Uterus (tissue), 4 donors: ENCODE data around the gene FAM163B. TPM values are rescaled to one million over a fixed set of nuclear protein-coding genes. Genes with fewer than 3 reads are reported as not detected.

Experiments
- DNase-seq, 2 donors: peaks; one replicate each; pipeline ENCODE4 v3.0.0-alpha.2; 2019 to 2020
- H3K27ac ChIP-seq, 2 donors: fragments of 200-600 bp; sonication (generic); 1 replicate in 1 of 2; 2 replicates in 1 of 2; pipeline ENCODE4 v1.5.1; 2016 to 2018
- H3K27me3 ChIP-seq, 2 donors: fragments of 200-600 bp; sonication (generic); one replicate each; pipeline ENCODE4 v1.5.1; 2018 to 2019; ENCODE audit warnings: control low read depth in 1 of 2
- H3K36me3 ChIP-seq, 2 donors: fragments of 200-600 bp; sonication (generic); one replicate each; pipeline ENCODE4 v1.5.1; 2019; ENCODE audit warnings: control low read depth in 1 of 2
- H3K4me1 ChIP-seq, 2 donors: fragments of 200-600 bp; sonication (generic); one replicate each; pipeline ENCODE4 v1.5.1; 2018 to 2019; ENCODE audit warnings: control low read depth in 1 of 2
- H3K4me3 ChIP-seq, 2 donors: fragments of 200-600 bp; sonication (generic); 1 replicate in 1 of 2; 2 replicates in 1 of 2; pipeline ENCODE4 v1.5.1; 2018 to 2019; ENCODE audit warnings: mild to moderate bottlenecking in 1 of 2
- H3K9me3 ChIP-seq, 2 donors: fragments of 200-600 bp; sonication (generic); one replicate each; pipeline ENCODE4 v1.5.1; 2019; ENCODE audit warnings: control low read depth in 1 of 2
- POLR2A ChIP-seq, 2 donors: fragments of 450-650 bp; IDR thresholded peaks; one replicate each; pipeline ENCODE4 v1.6.1; 2016; ENCODE audit warnings: antibody characterized with exemption in 2 of 2, mild to moderate bottlenecking in 1 of 2, moderate library complexity in 1 of 2
- intact Hi-C: fragments of 100-400 bp; cut with DNase I; formaldehyde crosslinking; loops from one replicate; pipeline ENCODE4 v1.15.1; 2023; ENCODE audit warnings: low total_unique reads
- total RNA-seq, 4 donors: library from RNA; depleted of rRNA in 3 of 4; stranded (reverse); fragments of >200 nt in 3 of 4; gene quantifications; one replicate each; pipeline versions ENCODE4 v1.1.0 to v1.2.4, GENCODE V29; 2014 to 2023
- TF ChIP-seq, protein P1 (sequence below), 4 experiments: fragments of 200-600 bp in 2 of 4; fragments of 450-650 bp in 2 of 4; sonication (generic) in 2 of 4; IDR thresholded peaks; one replicate each; pipeline ENCODE4 v1.5.1; 2016 to 2019; ENCODE audit warnings: antibody characterized with exemption in 4 of 4, mild to moderate bottlenecking in 2 of 4, moderate library complexity in 1 of 4
- donor health status: DM: yes; HTN: yes; CAD: no.

The FAM163B gene
- total RNA-seq, 4 donors from 2014 or later: not detected

DNA sequence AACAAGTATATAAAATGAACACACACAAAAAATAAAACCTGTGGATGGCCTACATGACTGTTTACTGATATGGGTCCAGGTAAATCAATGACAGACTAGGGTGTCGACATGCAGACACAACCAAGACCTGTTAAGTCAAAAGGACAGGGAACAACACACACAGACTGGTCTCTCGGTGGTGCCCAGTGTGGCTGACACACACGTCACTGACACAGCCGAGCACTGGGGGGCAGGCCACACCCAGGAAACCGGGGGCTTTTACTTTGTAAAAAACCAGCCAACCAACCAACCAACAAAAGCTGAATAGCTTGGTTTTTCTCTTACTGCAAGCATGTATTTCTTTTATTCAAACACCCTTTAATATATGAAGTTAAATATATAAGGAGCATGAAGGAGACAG, 5.0 kb downstream of the FAM163B start:
- Histone ChIP-seq H3K4me3 (no peak overlapping the region), H3K9me3 (no peaks in the 10 kb centered on the region), H3K4me1 (peaks cover 0 to 4% of the 10 kb centered on the region in 2 donors), H3K27me3 (peaks cover 0 to 6% of the 10 kb centered on the region in 2 donors), H3K36me3 (no peaks in the 10 kb centered on the region), H3K27ac (no peak overlapping the region)
- no peak for TF ChIP-seq POLR2A (IDR thresholded peaks at IDR 0.05)
- TF ChIP-seq, protein P1, sequence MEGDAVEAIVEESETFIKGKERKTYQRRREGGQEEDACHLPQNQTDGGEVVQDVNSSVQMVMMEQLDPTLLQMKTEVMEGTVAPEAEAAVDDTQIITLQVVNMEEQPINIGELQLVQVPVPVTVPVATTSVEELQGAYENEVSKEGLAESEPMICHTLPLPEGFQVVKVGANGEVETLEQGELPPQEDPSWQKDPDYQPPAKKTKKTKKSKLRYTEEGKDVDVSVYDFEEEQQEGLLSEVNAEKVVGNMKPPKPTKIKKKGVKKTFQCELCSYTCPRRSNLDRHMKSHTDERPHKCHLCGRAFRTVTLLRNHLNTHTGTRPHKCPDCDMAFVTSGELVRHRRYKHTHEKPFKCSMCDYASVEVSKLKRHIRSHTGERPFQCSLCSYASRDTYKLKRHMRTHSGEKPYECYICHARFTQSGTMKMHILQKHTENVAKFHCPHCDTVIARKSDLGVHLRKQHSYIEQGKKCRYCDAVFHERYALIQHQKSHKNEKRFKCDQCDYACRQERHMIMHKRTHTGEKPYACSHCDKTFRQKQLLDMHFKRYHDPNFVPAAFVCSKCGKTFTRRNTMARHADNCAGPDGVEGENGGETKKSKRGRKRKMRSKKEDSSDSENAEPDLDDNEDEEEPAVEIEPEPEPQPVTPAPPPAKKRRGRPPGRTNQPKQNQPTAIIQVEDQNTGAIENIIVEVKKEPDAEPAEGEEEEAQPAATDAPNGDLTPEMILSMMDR (IDR thresholded peaks at IDR 0.05): no peak
- DNase-seq: no peak
- intact Hi-C loops: no loop called here

DNA sequence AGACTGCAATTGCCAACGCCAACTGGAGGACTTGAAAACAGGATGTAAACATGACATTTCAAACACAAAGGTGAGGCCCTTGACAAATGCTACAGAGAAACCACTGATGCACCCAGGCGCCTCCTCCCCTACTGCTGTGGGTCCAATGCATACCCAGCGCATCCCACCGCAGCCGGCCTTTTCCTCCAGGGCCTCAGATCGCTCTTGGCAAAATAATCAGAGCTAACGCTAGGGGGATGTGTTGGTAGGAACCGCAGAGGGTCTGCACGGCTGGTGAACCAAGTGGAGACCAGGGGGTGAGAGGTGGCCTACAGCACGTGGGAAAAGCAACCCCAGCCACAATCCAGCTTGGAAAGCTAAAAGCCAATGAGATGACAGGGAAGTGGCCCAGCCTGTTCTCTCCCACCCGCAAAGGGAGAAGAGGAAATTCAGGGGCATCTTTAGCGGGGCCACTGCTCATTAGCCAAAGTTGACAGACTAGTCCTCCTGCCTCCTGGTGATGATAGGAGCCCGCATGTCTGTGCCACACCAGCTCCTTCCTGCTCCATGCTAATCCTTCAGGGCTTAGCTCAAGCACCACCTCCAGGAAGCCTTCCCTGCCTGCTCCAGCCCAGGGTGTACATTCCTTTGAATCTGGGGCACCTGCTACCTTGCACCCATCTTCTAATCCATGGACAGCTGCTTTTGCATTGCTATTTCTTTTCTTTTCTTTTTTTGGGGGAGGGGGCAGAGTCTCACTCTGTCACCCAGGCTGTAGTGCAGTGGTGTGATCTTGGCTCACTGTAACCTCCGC, 5.9 kb downstream of the FAM163B start:
- peaks cover 0 to under 1% of the 10 kb centered on the region in 2 donors for H3K27me3 ChIP-seq
- intact Hi-C loops: no loop called here
- no peak for TF ChIP-seq POLR2A (IDR thresholded peaks at IDR 0.05)
- TF ChIP-seq, protein P1 (IDR thresholded peaks at IDR 0.05): no peak
- H3K4me3 ChIP-seq: no peak overlapping the region
- H3K27ac ChIP-seq: no peak overlapping the region
- H3K9me3 ChIP-seq: no peaks in the 10 kb centered on the region
- H3K4me1 ChIP-seq: no peaks in the 10 kb centered on the region
- no peak for DNase-seq
- H3K36me3 ChIP-seq: no peaks in the 10 kb centered on the region

DNA sequence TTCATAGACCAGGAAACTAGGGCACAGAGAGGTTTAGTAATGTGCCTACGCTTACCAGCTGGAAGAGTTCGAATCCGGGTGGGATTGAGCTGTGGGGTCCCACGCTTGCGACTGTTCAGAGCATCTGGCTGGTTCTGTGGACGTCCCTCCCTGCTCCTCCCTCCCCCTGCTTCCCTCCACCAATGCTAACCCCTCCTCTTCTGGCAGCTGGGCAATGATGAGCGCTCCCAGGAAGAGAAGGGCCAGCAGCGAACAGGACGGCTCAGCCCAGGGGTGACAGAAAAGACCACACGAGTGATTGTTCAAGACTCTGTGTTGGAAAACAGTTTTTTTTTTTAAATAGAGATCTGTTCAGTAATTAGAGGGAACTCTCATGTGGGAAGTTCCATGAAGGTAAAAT, 6.9 kb downstream of the FAM163B start:
- TF ChIP-seq, protein P1 (IDR thresholded peaks at IDR 0.05): no peak
- no peak for TF ChIP-seq POLR2A (IDR thresholded peaks at IDR 0.05)
- Histone ChIP-seq H3K4me1 (no peaks in the 10 kb centered on the region), H3K27ac (no peak overlapping the region), H3K4me3 (no peak overlapping the region), H3K9me3 (no peaks in the 10 kb centered on the region), H3K36me3 (no peaks in the 10 kb centered on the region), H3K27me3 (no peaks in the 10 kb centered on the region)
- DNase-seq: no peak
- intact Hi-C loops: no loop called here

DNA sequence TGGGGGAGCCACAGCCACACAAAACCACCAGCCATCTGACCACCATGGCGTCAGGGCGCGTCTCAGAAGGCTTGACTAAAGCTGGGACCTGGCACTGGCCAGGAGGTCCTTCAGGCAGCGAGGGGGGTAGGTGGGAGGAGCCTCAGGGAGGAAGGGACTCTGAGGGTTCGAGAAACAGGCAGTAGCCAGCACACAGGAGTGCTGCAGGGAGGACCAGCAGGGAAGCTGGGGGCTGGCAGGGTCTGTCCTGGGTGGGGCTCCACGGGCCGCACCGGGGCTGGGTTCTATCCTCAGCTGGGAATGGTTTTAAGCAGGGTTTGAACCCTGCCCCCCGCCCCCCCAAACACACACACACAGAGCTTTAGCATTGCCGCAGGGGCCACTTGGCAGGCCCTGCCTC, 7.4 kb downstream of the FAM163B start:
- H3K4me1 ChIP-seq: no peaks in the 10 kb centered on the region
- H3K27me3 ChIP-seq: no peaks in the 10 kb centered on the region
- intact Hi-C loops: no loop called here
- H3K4me3 ChIP-seq: no peak overlapping the region
- no peak for DNase-seq
- H3K36me3 ChIP-seq: no peaks in the 10 kb centered on the region
- TF ChIP-seq, protein P1 (IDR thresholded peaks at IDR 0.05): no peak
- TF ChIP-seq POLR2A (IDR thresholded peaks at IDR 0.05): no peak
- no peaks in the 10 kb centered on the region for H3K9me3 ChIP-seq
- no peak overlapping the region for H3K27ac ChIP-seq

DNA sequence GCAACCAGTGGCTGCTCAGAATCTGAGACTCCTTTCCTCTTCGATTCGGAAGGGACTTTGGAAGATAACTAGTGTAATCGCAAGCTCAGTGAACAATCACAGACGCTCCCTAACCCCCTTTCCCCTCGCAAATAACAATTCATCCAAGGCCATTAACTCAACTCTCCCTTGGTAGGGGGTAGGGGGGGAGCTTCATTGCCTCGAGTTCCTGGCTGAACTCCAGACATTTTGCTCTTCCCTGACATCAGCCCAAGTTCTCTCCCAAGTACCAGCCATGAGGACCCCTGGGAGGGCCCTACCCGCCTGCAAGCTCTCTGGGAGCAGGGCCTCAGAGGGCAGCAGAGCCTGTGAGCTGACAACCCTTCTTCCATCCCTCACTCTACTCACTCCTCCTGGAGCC, 8.4 kb downstream of the FAM163B start:
- H3K27me3 ChIP-seq: no peaks in the 10 kb centered on the region
- TF ChIP-seq, protein P1 (IDR thresholded peaks at IDR 0.05): no peak
- no peaks in the 10 kb centered on the region for H3K4me1 ChIP-seq
- H3K9me3 ChIP-seq: no peaks in the 10 kb centered on the region
- DNase-seq: no peak
- no peak overlapping the region for H3K4me3 ChIP-seq
- H3K36me3 ChIP-seq: no peaks in the 10 kb centered on the region
- intact Hi-C loops: no loop called here
- no peak overlapping the region for H3K27ac ChIP-seq
